IPS-18c (cell line): ENCODE measurements around the gene AATK.

Experiments used
- H3K4me3 ChIP-seq: 2 replicates; pipeline ENCODE4 v1.7.0; 2013; ENCODE audit warnings: low read depth, mild to moderate bottlenecking, low read length, moderate library complexity; ENCODE audit not compliant: insufficient read depth
- H3K9me3 ChIP-seq: one replicate; pipeline ENCODE4 v1.6.1; 2013; ENCODE audit warnings: mild to moderate bottlenecking, low read length, moderate library complexity; ENCODE audit not compliant: control insufficient read depth, insufficient read depth

Gene AATK

DNA sequence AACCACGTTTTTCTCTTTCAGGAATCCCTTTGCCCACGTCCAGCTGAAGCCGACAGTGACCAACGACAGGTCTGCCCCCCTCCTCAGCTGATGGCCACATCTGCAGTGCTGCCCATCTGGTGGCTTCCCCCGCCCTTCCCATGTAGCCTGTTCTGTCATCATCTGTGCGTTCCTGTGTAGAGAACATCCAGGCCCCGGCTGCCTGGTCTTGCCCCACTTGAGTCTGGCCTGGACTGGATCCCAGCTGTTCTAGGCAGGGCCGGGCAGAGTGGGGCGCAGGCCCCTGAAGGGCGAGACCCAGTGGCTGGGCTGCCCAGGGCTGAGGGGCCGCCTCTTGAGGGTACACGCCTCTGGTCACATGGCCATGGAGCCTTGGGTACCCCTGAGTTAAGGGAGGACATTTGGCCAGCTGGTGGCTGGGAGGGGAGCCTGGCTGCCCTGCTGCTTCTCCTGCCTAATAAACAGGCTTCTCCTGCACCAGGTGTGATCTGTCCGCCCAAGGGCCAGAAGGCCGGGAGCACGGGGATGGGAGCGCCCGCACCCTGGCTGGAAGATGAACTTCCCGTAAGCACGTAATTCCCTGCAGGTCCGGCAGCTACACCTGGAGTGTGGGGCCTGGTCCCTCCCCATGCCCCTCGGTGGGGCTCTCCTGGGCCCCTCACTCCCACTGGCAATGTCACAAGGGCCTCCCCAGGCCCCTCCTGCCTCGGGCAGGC is 50.1 kb downstream of the AATK start:
- H3K9me3 ChIP-seq: no peaks in the 10 kb centered on the region
- H3K4me3 ChIP-seq: no peak overlapping the region

DNA sequence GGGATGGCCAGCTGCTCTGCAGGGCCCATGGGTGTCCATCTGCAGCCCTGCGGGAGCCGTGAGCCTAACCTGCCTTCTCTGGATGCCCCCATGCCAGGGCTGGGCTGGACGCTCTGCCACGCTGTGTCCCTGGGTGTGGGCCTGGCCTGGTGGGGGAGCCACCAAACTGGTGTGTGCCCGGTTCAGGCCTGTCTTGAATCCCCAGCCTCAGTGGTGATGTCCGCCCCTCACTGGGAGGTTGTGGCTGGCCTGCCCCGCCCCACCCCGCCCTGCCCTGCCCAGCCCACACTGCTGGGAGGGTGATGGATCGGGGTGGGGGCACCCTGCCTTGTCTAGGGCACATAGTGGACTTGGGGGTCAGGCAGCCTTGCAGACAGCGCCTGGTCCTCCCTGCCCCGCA is 50.8 kb downstream of the AATK start:
- H3K4me3 ChIP-seq: no peak overlapping the region
- no peaks in the 10 kb centered on the region for H3K9me3 ChIP-seq

DNA sequence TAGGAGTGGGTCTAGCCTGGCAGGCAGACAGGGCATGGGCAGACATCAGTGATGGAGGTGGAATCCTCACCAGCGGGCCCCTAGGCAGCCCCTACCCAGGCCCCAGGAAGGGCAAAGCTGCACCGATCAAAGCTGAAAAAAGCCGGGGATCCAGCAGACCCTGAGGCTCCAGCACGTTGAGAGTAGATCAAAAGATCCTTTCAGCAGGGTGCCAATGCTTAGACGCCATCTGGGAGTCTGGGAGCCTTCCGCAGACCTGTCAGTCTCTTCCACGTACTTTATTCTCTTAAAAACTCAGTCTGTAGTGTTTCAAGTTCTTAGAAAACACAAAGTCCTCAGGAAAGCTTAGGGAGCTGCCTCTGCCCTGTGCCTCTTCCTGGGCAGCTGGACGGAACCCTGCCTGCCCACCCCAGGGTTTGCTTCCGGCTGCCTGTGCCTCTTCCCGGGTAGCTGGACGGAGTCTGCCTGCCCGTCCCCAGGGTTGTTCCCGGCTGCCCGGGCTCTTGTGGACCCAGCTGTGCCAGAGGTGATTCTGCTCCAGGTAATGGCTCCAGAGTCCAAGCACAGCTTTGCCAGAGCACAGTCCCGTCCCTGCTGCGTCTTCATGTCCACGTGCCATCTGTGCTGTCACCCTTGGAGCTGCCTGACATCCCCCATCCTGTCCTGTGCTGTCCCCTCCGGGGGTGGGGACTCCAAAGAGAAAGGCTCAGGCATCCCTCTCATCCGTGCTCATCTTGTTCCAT is 51.5 kb downstream of the AATK start:
- no peaks in the 10 kb centered on the region for H3K9me3 ChIP-seq

DNA sequence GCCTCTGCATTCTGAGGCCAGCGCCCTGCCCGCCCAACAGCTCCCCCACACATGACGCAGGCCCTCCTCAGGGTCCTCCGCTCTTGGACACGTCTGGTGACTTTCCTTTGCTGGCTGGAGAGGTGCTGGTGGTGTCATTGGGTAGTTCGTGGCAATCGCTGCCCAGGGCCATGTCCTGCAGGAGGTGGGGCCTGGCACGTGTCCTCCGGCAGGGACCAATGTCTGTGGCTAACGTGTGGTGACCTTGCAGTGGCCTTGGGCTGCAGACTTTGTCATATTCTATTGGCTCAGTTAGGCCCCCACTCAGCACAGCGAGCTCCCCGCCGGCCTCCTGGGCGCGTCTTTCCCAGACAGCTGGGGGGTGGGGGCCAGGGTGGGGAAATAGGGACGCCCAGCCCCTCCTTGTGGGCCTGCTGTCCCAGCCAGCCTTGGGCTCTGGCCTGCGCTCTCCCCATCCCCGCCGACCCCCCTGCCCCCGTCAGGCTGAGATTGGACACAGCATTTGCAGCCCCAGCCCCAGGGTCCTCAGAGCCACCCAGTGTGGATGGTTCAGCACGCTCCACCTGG is 52.8 kb downstream of the AATK start:
- no peaks in the 10 kb centered on the region for H3K9me3 ChIP-seq
- no peak overlapping the region for H3K4me3 ChIP-seq

More for the DNA sequence above, 51.5 kb downstream of the AATK start:
- no peak overlapping the region for H3K4me3 ChIP-seq

DNA sequence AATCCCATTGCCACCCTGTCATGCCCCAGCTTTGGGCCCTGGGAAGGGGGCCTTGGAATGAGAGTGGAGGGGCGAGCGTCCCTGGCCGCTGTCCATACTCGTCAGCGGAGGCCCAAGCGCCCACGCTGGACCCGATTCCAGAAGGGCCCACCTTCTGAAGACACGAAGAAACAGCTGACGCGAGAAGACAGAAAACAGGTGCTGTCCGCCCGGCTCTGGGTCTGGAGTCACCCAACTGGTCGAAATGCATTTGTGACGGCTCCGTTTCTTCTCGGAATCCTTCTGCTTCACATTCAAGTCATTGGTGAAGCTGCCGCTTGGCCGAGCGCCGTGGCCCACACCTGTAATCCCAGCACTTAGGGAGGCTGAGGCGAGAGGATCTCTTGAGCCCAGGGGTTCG is 53.6 kb downstream of the AATK start:
- Histone ChIP-seq H3K4me3 (no peak overlapping the region), H3K9me3 (no peaks in the 10 kb centered on the region)

DNA sequence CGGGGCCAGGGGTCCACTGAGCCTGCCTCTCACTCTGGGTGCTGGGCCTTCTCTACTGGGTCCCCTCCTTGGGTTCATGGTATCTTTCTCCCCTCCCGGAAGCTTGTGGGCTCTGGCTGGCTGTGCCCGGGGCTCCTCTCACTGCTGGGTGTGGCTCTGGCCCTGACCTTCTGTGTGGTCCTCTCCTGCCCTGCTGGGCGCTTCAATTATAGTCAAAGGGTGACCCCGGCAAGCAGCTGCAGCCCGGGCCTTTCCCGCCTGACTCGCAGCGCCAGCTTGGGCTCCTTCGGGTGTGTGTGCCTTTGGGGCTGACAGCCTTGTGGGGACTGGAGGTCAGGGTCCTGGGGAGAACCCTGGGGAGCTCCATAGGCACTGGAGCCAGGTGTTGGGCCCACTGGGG is 55.0 kb downstream of the AATK start:
- Histone ChIP-seq H3K9me3 (no peaks in the 10 kb centered on the region), H3K4me3 (no peak overlapping the region)

DNA sequence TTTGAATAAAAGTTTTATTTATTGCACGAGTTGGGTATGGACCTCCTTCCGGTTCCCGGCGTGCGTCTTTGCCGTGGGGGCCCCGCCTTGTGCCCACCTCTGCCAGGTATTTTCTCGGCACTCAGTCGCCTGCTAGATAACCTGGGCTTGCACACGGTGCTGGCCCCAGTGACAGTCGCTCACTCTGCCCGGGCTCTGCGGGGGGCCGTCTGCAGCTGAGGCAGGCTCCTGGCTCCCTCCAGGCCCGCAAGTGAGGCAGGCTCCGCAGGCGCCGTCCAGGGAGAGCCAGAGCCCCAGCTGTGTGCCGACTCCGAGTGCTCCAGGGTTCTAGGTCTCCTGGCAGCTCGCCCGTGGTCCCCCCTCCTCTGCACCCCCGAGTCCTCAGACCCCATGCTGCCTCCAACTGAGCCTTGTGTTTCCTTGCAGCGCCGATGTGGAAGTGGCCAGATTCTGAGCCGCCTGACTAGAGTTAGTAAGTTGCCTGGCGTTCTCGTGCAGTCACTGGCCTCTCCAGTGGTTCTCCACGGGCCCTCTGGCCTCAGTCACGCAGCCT is 55.5 kb downstream of the AATK start:
- Histone ChIP-seq H3K4me3 (no peak overlapping the region), H3K9me3 (no peaks in the 10 kb centered on the region)

DNA sequence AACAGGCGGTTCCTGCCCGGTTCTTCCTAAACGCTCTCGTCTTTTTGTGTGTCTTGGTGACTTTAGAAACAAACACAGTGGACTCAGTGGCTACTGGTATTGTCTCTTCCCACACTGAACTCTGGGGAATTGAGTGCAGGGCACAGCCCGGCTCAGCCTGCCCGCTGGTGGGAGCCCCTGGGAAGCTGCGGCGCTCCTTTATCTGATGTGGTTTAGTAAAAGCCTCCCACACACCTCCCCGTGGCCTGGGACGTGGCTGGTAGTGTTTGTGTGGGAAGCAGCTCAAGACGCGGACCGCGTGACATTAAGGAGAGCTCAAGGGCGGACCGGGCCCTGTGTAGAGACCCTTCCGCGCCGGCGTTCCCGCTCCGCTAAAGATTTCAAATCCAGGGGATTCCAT is 56.1 kb downstream of the AATK start:
- Histone ChIP-seq H3K4me3 (no peak overlapping the region), H3K9me3 (no peaks in the 10 kb centered on the region)

DNA sequence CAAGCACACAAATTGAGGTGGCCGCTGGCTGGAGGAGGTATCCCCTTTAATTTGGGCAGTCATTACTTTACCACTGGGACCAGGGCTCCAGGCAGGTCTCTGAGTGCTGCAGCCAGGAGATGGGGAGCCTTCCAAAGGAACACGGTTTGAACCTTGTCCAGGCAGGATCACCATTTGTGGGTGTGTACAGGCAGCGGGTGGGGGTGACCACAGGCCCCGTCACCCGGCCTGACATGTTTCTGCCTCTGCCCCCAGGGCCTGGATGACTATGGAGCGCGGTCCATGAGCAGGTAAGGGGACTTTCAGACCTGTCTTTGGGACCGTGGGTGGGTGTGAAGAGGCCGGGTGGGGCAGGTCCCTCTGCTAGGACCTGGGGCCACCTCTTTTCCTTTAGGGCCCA is 57.8 kb downstream of the AATK start:
- Histone ChIP-seq H3K4me3 (no peak overlapping the region), H3K9me3 (no peaks in the 10 kb centered on the region)

DNA sequence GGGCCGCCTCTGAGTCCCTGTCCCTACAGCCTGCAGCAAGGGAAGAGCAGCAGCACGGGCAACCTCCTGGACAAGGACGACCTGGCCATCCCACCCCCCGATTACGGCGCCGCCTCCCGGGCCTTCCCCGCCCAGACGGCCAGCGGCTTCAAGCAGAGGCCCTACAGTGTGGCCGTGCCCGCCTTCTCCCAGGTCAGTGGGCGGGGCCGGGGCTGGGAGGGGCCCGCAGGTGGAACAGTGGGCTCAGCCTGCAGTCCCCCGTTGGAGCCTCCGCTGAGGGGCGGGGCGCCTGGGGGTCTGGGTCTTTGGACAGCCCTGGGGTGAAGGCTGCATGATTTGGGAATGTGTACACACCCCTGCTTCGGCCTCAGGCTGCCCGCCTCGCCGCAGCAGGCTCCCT is 59.3 kb downstream of the AATK start:
- no peak overlapping the region for H3K4me3 ChIP-seq
- no peaks in the 10 kb centered on the region for H3K9me3 ChIP-seq

DNA sequence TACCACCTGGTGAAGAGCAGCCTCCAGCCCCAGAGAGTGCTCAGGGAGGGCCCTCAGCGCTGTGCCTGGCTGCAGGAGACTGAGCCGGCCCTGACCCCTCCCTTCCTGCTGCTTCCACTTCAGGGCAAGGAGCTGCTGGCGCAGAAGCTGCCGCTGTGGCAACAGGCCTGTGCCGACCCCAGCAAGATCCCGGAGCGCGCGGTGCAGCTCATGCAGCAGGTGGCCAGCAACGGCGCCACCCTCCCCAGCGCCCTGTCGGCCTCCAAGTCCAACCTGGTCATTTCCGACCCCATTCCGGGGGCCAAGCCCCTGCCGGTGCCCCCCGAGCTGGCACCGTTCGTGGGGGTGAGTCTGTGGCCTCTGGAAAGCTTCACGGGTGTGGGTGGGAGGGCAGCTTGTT is 62.6 kb downstream of the AATK start:
- Histone ChIP-seq H3K4me3 (no peak overlapping the region), H3K9me3 (no peaks in the 10 kb centered on the region)

DNA sequence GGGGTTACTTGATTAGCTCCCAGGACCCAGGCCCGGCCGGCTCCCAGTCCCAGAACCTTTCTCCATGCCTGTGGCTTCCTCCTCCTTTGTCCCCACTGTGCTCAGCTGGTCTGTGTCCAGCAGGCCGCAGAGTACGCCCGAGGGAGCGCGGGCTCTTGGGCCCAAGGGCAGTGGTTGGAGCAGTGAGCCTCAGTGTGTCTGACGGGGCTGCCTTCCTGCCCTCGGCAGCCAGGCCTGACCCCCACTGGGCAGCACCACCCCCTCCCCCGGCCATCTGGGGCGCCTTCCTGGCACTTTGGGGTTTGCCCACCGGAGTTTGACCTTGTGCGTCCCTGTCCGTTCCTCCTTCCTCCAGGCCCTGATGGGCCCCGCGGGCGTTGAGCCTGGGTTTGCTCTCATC is 63.2 kb downstream of the AATK start:
- Histone ChIP-seq H3K4me3 (no peak overlapping the region), H3K9me3 (no peaks in the 10 kb centered on the region)

DNA sequence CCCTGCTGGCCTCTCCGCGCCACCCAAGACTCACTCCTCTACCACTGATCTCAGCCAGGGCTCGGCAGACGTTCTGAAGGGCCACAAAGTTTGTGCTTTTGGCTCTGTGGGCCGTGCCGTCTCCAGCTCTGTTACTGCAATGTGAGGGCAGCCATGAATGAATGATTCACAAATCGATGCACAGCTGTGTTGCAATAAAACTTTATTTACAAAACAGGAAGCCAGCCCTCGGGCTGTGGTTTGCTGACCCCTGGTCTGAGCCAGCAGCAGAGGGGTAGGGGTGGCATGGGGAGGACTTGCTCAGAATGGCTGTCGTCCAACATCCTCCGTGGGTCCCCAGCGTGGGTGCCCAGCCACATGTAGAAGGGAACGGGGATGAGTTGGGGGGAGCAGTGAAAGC is 63.7 kb downstream of the AATK start:
- H3K9me3 ChIP-seq: no peaks in the 10 kb centered on the region
- no peak overlapping the region for H3K4me3 ChIP-seq

DNA sequence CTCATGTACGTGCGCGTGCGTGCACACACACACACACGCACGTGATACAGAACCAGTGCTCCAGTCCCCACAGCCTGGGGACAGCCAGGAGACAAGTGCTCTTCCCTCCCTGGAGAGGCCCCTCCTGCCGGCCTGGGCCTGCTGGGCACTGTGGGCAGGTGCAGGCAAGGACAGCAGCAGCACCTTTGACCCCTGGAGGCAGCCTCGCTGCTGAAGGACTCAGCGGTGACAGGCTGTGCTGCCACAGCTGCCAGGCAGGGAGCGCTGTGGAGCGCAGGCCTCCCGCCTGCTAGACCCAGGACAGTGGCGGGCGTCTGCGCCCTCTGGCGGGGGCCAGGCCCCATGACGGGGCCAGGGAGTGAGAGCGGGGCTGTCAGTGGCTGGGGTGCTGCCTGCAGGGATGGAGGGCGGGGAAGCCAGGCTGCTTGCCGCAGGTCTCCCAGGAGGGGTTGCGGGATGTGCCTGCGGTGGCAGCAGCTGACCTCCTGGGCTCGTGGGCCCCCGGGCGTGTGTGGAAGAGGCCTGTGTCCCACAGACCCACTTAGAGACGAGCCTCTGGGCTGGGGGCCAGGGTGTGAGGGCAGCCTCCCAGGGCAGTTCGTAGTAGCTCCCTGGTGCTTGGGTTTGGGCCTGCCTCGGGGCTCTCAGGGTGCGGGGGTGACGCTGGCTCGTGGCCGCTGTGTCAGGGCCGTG is 64.3 kb downstream of the AATK start:
- Histone ChIP-seq H3K9me3 (no peaks in the 10 kb centered on the region), H3K4me3 (no peak overlapping the region)

DNA sequence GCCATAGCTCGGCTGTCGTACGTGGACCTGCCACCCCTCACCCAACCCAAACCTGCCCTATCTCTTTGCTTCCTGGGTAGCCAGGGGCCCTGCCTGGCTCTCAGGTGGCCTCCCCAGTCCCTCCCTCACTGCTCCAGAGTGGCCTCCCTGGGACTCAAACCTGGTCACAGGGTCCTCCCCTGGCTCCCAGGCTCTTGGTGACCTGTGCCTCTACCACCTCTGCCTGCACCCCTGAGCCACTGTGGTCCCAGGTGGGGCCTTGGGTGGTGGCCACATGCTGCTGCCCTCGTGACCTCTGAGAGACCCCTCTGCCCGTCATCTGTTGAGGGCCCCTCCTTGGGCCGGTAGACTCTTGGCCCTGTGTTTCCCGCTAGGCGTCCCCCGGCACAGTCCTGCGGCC is 65.4 kb downstream of the AATK start:
- Histone ChIP-seq H3K4me3 (no peak overlapping the region), H3K9me3 (no peaks in the 10 kb centered on the region)

DNA sequence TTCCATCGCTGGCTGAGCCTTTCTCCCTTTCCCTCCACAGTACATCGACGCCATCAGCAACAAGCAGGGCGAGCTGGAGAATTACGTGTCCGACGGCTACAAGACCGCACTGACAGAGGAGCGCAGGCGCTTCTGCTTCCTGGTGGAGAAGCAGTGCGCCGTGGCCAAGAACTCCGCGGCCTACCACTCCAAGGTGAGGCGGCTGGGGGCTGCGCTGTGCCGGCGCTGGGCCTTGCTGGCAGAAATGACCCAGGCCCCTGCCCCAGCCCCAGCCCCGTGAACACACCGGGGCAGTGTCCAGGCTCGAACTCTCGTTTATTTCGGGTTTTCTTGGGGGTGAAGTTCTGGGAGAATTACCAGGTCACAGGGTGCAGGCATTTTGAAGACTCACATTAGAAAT is 66.1 kb downstream of the AATK start:
- no peaks in the 10 kb centered on the region for H3K9me3 ChIP-seq
- H3K4me3 ChIP-seq: no peak overlapping the region

DNA sequence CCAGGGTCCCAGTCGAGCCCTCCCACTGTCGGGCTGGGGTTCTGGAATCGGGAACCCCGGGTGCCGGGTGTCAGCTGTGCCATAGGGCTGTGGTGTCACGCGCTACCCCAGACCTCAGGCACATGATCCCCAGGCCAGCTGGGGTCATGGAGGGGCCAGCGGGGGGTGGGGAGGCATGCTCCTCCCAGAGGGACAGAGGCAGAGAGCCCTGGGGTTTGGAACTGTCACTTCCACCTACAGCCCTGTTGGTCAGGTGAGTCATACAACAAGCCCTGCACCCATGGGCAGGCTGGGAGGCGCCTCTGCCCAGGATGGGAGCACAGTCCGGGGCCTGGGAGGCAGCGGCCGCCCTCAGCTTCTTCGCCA is 68.1 kb downstream of the AATK start:
- H3K4me3 ChIP-seq: no peak overlapping the region
- no peaks in the 10 kb centered on the region for H3K9me3 ChIP-seq
